Measurements from ENCODE around the gene HEYL. TPM values are rescaled to one million over a fixed set of nuclear protein-coding genes. Genes with fewer than 3 reads are reported as not detected.

The HEYL gene
- total and polyA plus RNA-seq, 2 of the 8 experiments (the other 6 are each of a cell fraction or from before 2014, with no cell fraction given): 1.8 to 3.1 TPM

DNA sequence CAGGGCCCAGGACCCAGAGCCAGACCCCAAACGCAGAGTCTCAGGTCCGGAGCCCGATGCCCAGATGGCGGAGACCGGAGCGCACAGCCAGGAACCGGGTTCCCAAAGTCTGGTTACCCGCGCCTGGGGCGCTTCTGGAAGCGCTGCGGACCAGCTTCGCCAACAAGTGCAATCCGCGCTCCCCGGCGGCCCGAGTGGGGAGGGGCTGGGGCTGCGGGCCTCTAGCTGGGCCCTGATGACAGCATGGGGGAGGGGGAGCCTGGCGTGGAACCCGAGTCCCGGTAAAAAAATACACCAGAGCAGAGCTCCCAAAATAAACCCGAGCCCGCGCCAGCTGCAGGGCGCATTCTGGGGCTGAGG lies 32.0 kb upstream of the HEYL start:
- Histone ChIP-seq H3K4me3 (ENCODE audit: extremely low read depth in 1 of 4, insufficient read depth in 2 of 4, low read depth in 3 of 4, low read length in 4 of 4) (peak overlapping the region; percentile 27 to 61 (median 36); a peak in 7 of 8 replicates), H4K91ac (replicated peaks; ENCODE audit: insufficient read length, low read length) (no peak overlapping the region), H2AFZ (ENCODE audit: low read length) (no peak overlapping the region), H3K4ac (replicated peaks; ENCODE audit: insufficient read length, low read depth, low read length) (no peak overlapping the region), H3K9me3 (ENCODE audit: insufficient read depth in 2 of 2, low read depth in 1 of 2, low read length in 1 of 2) (no peaks in the 10 kb centered on the region; a peak in 1 of 4 replicates), H2BK20ac (ENCODE audit: low read length) (no peak overlapping the region), H3K79me2 (ENCODE audit: control insufficient read depth in 1 of 2, insufficient read depth in 2 of 2, low read length in 2 of 2) (no peaks in the 10 kb centered on the region), H2BK5ac (ENCODE audit: low read depth, low read length) (no peak overlapping the region), H3K9ac (replicated peaks in 1 of 4; ENCODE audit: extremely low read depth in 1 of 4, low read depth in 3 of 4, low read length in 3 of 4) (no peak overlapping the region), H3K14ac (ENCODE audit: insufficient read length) (no peak overlapping the region), H3K36me3 (ENCODE audit: control insufficient read depth in 2 of 4, insufficient read depth in 4 of 4, low read length in 3 of 4) (peaks cover 0 to 3% (median 0%) of the 10 kb centered on the region in 4 experiments; a peak in 1 of 8 replicates), H2BK15ac (ENCODE audit: low read length) (no peak overlapping the region), H3K23ac (ENCODE audit: insufficient read length) (no peak overlapping the region), H3K4me1 (replicated peaks in 1 of 4; ENCODE audit: control insufficient read depth in 3 of 4, insufficient read depth in 4 of 4, low read length in 3 of 4) (peaks cover 0 to 11% (median 5%) of the 10 kb centered on the region in 4 experiments; a peak in 5 of 7 replicates), H3K27me3 (replicated peaks in 1 of 4; ENCODE audit: control insufficient read depth in 3 of 4, extremely low read depth in 1 of 4, insufficient read depth in 3 of 4, low read length in 3 of 4) (peaks cover 64 to 93% (median 82%) of the 10 kb centered on the region in 4 experiments), H3K27ac (ENCODE audit: low read depth, low read length) (no peak overlapping the region), H2AK5ac (ENCODE audit: low read depth, low read length) (no peak overlapping the region), H4K5ac (ENCODE audit: insufficient read length, low read depth, low read length) (no peak overlapping the region), H4K8ac (ENCODE audit: extremely low read depth, insufficient read depth, low read length) (no peak overlapping the region), H2BK120ac (replicated peaks; ENCODE audit: low read depth, low read length) (no peak overlapping the region), H4K20me1 (replicated peaks in 1 of 2; ENCODE audit: control insufficient read depth in 1 of 2, insufficient read depth in 2 of 2, low read length in 2 of 2) (peaks cover 1 to 6% of the 10 kb centered on the region in 2 experiments), H3K79me1 (ENCODE audit: low read depth, low read length) (no peaks in the 10 kb centered on the region), H3K18ac (ENCODE audit: extremely low read depth, low read length) (no peak overlapping the region), H3K56ac (replicated peaks; ENCODE audit: insufficient read length, low read depth, low read length) (no peak overlapping the region), H3K4me2 (ENCODE audit: insufficient read depth in 1 of 2, low read depth in 2 of 2, low read length in 2 of 2) (peak overlapping the region; percentile 90), H2BK12ac (ENCODE audit: low read depth, low read length) (no peak overlapping the region), H3K23me2 (ENCODE audit: low read depth, low read length) (peaks cover 3% of the 10 kb centered on the region; the same call in 1 of the 2 replicates)
- CTCF ChIA-PET (ENCODE audit: partially characterized antibody): interaction anchor here (1.0 to 10.5 kb wide), 22 partner anchors 9 to 76 kb away, joined by 3 to 184 read pairs (median 18); partner anchors contain the start of genes HEYL, HPCAL4 and PPIE
- POLR2A ChIA-PET (ENCODE audit: partially characterized antibody): interaction anchor here (0.8 to 3.4 kb wide), 4 partner anchors 13 to 29 kb away, joined by 3 to 15 read pairs (median 4); partner anchors contain the start of gene HPCAL4
- DNase-seq (ENCODE audit: low read depth in 1 of 2, low spot score in 2 of 2): peak in 1 of 2 experiments; percentile 65
- TF ChIP-seq, protein P1, sequence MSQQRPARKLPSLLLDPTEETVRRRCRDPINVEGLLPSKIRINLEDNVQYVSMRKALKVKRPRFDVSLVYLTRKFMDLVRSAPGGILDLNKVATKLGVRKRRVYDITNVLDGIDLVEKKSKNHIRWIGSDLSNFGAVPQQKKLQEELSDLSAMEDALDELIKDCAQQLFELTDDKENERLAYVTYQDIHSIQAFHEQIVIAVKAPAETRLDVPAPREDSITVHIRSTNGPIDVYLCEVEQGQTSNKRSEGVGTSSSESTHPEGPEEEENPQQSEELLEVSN (IDR thresholded peaks at IDR 0.05): no peak
- TF ChIP-seq GABPA (IDR thresholded peaks at IDR 0.05; ENCODE audit: borderline replicate concordance, insufficient read depth, low read length) (0 out of 2 replicates have a peak, but pooled peaks have one; percentile 44), TEAD4 (IDR thresholded peaks at IDR 0.05; ENCODE audit: low read depth, low read length) (no peak), EZH2 (IDR thresholded peaks at IDR 0.05; ENCODE audit: low read depth, low read length, severe bottlenecking) (peak; percentile 93)
- 5% methylated on average over 23 of the region's 26 CpGs; no CpG with 5 or more reads in 1 of the 2 experiments for WGBS, 2 experiments (ENCODE audit: extremely low coverage in 1 of 2, insufficient coverage in 1 of 2, insufficient read length in 1 of 2, insufficient replicate concordance in 2 of 2, low coverage in 1 of 2, low lambda C conversion rate in 2 of 2, missing lambda C conversion rate in 1 of 2)
- FAIRE-seq: no peak
